ENCODE data around the gene SCAF1.

DNA sequence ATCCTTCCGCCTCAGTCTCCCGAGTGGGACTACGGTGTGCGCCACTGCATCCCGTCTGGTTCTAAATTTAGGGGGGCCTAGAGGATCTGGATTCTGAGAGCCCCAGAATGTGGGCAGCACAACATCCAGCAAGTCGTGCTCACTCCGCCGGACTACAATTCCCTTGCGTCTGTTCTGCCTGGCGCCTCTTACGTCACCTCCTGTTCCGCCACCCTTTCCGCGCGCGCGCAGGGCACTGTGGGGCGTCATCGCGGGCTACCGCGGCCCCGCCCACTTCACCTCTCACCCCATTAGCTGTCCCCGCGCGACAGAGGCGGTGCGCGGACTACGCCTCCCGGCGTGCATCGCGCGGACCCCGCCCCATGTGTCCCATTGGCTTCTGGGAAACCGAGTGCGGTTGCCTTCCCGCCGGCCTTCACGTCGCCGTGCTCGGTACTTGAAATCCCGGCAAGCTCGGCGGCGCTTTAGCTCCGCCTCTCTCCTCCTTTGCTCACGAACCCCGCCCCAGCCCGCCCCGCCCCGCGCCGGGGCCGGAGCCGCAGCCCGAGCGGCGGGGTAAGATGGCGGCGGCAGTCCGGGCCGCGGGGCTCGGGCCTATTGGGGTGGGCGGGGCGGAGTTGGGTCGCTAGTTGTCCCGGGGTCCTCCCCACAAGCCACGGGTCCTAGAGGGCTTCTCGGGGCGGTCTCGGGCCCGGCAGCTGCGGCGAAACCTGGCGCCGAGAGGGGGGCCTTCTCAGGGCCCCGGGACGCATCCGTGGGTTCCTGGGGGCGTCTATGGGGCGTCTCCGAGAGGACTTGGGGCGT lies at the start of gene SCAF1:
- TF ChIP-seq, protein P1, sequence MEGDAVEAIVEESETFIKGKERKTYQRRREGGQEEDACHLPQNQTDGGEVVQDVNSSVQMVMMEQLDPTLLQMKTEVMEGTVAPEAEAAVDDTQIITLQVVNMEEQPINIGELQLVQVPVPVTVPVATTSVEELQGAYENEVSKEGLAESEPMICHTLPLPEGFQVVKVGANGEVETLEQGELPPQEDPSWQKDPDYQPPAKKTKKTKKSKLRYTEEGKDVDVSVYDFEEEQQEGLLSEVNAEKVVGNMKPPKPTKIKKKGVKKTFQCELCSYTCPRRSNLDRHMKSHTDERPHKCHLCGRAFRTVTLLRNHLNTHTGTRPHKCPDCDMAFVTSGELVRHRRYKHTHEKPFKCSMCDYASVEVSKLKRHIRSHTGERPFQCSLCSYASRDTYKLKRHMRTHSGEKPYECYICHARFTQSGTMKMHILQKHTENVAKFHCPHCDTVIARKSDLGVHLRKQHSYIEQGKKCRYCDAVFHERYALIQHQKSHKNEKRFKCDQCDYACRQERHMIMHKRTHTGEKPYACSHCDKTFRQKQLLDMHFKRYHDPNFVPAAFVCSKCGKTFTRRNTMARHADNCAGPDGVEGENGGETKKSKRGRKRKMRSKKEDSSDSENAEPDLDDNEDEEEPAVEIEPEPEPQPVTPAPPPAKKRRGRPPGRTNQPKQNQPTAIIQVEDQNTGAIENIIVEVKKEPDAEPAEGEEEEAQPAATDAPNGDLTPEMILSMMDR (IDR thresholded peaks at IDR 0.05) = peak in 1 of 3 experiments; percentile 20
- peak; percentile 94 for TF ChIP-seq POLR2A (IDR thresholded peaks at IDR 0.05; ENCODE audit: low read depth)

Data from esophagus muscularis mucosa (tissue), 3 donors.